DOHH2 (cell line): ENCODE results near the gene SPEM2.

Source experiments
- EZH2phosphoT487 ChIP-seq: fragments of 200-600 bp; sonication (generic); IDR thresholded peaks from 2 replicates; pipeline ENCODE4 v1.6.1; 2017; ENCODE audit warnings: borderline replicate concordance, mild to moderate bottlenecking, antibody characterized with exemption, low read length, moderate library complexity, mixed read lengths
- TF ChIP-seq, protein P1 (sequence below): fragments of 200-600 bp; sonication (generic); IDR thresholded peaks from one replicate; pipeline ENCODE4 v1.5.1; 2014; ENCODE audit warnings: antibody characterized with exemption, mild to moderate bottlenecking, low read depth, low read length; ENCODE audit not compliant: poor library complexity, severe bottlenecking

DNA sequence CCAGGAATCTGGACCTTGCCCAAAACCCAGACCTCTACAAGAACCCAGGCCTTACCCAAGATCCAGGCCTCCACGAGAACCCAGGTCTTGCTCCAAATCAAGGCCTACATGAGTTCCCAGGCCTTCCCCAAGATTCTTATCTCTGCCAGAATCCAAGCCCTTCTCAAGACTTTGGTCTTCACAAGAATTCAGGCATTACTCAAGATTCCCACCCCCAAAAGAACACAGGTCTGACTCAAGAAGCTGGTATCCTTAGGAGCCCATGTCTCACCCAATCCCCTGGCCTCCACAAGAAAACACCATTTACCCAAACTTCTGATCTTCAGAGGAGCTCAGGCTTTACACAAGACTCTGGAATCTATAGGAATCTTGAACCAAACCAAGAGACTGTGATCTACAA, 5.8 kb downstream of the SPEM2 start:
- TF ChIP-seq, protein P1, sequence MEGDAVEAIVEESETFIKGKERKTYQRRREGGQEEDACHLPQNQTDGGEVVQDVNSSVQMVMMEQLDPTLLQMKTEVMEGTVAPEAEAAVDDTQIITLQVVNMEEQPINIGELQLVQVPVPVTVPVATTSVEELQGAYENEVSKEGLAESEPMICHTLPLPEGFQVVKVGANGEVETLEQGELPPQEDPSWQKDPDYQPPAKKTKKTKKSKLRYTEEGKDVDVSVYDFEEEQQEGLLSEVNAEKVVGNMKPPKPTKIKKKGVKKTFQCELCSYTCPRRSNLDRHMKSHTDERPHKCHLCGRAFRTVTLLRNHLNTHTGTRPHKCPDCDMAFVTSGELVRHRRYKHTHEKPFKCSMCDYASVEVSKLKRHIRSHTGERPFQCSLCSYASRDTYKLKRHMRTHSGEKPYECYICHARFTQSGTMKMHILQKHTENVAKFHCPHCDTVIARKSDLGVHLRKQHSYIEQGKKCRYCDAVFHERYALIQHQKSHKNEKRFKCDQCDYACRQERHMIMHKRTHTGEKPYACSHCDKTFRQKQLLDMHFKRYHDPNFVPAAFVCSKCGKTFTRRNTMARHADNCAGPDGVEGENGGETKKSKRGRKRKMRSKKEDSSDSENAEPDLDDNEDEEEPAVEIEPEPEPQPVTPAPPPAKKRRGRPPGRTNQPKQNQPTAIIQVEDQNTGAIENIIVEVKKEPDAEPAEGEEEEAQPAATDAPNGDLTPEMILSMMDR = no peak
- TF ChIP-seq EZH2phosphoT487 = no peak
